ENCODE data around the gene RAP1A.
A peak's percentile ranks its signal among the peaks of the same experiment; 100 is the strongest.
"Not testable (repeated sequence)": the region's sequence is repeated elsewhere in the genome, so short reads cannot be mapped to it uniquely, and the experiment has no call there.

Gene RAP1A

DNA sequence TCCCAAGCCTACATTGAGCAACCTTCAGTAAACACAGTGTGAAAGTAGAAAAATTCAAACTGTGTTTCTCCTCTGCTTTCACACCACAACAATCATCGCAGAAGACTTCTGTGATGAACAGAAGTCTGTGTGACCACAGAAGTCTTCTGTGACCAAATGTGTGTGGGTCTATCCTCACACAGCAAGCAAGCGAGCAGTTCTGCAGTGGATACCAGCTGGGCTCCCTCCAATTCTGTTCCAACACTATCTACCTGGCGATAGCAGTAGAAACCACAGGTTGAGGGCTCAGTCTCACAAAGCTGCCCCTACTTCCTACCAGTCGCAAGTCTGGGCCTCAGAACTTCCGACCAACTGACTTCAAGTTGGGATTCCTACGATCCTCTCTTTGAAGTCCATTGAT, 21.0 kb upstream of the RAP1A start:
- no peak for DNase-seq

DNA sequence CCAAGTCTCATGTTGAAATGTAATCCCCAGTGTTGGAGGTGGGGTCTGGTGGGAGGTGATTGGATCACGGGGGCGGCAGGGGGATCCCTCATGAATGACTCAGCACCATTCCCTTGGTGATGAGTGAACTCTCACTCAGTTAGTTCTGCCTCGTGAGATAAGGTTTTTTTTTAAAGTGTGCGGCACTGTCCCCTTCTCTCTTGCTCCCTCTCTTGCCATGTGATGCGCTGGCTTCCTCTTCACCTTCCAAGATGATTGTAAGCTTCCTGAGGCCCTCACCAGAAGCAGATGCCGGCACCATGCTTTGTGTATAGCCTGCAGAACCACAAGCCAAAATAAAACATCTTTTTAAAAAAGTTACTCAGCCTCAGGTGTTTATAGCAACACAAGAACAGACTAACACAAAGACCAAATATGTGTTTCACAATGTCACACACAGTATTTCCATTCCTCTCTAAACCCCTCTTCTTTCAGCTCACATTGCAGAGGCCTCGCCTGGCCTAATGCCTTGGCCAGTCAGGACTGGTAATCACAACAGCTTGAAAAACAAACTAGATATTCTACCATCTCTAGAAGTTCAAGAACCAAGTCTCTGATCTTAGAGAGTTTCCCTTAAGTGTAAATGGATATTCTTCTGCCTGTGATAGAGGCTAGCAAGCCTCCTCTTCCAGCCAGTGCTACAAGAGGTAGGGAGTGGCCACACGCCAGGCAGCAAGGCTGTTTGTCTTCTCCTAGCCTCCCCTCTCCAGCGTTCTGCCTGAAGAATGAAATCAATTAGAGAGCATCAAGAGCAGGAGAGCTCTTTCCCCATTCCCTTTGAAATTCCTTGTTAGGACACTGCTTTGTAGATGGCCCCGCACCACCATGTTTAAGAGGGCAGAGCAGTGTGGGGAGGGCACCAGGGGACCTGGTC, 19.6 kb upstream of the RAP1A start:
- DNase-seq: no peak

DNA sequence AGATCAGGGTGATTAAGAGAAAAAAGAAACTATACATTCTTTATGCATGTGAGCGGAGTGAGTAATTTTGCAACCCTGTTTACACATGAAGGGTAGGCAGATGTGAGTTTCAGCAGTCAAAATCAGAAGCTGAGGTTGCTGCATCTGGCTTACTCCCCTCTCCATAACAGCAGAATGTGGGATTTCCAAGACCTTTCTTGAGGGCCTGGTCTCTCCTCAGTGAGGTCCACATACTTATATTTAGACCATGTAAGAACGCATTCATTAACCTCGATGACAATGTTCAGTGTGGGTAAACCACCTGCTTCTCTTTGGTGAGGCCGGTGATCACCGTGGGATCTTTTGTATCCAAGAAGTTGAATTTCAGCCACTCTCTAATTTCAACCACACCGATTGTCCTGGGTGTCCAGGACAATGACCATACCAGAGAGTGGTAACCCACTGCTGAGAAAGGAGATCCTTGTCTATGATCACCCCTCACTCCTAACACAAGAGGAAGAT, 18.7 kb upstream of the RAP1A start:
- DNase-seq: no peak

DNA sequence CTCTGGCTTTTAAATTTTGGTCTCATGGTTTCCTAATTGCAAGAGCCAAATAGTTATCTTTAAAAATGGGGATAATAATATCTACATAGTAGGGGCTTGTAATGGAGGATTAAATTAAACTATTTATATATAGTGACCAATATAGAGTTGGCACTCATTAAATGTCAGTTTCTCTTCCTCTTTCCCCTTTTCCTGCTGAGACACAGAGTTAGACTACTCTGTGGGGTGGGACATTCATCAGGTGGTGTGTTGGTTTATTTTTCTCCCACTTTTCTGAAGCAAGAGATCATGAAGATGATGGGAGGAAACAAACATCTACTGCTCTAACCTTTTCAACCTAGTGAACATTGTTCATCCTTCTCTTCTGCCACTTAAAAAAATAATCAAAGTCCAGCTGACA, 17.3 kb upstream of the RAP1A start:
- DNase-seq: peak; percentile 61

DNA sequence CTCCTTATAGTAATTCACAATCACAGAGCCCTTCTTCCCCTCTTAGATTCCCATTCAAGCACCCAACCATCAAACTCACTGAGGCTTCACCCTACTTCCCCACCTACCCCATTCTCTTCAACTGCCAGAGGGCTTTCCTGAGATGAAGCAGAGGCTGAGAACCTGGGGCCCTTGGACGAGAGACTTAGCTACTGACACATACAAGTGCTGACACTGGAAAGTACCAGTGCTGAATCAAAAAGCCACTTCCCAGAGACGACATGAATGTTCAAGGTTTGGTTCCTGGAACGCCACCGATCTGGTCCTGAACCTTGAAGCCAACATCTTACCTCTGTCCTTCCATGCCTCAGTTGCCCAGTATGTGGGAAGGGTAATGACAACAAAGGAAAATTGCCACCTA, 16.6 kb upstream of the RAP1A start:
- DNase-seq: no peak

DNA sequence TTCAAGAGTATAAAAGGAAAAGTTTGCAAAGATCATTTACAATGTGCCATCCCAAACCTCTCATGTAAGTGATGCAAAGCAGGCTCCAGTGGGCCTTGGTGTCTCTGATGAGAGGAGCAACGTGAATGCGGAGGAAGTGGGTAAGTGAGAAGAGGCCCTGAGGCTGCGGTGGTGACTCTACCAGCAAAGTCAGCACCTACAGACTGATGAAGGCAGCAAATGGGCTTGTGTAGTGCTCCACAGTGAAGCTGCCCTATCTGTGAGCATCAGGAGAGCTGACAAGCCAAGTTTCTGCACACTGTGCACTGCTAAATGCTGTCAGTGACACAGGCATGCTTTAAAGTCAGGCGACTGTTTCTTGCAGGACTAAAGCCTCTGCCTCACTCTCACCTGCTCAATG, 15.6 kb upstream of the RAP1A start:
- DNase-seq: peak; percentile 5

DNA sequence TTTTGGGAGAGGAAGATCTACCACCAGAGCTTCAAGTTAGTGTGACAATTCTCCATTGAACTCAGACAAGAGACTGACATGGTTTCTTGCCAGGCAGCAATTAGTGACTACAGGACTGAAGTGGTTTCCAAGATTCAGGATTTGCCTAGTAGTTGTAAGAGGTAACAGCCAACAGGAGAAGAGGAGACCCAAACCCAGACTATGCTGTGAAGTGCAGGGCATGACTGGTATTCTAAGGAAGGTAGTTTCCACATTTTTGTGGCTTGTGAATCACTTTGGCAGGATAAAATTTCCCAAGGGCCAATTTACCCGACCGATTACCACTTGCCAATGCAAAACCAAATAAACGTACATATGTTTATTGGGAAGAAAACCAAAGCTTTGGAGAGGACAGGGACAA, 14.7 kb upstream of the RAP1A start:
- no peak for DNase-seq

DNA sequence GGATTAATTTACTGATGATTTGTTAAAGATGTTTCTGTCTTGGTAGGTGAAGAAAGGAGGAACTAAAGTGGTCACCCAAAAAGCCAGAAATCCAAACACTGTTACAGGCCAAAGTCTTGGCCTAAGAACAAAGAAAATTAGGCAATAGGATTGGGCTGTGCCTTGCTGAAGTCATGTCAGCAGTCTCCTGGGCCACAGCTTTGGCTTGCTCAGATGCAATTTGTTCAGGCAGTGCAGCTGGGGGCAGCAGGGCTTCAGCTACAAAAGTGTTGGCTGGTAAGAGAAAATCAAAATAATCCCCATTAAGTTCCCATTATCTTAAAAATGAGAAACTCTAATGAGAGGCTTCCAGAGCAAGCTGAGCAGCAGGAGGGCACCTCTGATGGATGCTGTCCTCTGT, 14.0 kb upstream of the RAP1A start:
- DNase-seq: peak; percentile 69

DNA sequence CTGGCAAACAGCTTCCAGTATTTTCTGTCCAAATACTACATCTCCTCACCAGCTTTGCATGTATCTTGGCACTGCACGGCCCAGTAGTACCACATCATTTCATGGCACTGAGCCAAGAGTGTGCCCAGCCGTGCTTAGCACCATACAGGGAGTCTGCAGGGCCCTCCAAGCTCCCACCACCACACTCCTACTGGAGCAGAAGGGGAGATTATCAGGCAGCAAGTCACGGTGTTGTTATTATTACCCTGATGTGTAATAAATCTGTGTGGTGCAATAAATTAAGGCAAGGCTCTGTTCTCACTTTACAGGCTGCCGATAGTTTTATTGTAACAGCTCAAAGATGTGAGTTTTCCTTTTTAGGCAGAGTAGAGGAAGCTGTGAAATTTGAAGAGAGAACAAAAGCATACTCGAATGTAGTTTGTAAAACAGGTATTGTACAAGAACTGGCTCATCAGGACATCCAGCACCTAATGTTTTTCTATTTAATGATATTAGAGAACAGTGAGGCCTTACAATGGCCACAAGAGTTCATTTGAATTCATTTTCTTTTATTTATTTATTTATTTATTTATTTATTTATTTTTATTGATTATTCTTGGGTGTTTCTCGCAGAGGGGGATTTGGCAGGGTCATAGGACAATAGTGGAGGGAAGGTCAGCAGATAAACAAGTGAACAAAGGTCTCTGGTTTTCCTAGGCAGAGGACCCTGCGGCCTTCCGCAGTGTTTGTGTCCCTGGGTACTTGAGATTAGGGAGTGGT, 13.0 kb upstream of the RAP1A start:
- not testable (repeated sequence) for DNase-seq

DNA sequence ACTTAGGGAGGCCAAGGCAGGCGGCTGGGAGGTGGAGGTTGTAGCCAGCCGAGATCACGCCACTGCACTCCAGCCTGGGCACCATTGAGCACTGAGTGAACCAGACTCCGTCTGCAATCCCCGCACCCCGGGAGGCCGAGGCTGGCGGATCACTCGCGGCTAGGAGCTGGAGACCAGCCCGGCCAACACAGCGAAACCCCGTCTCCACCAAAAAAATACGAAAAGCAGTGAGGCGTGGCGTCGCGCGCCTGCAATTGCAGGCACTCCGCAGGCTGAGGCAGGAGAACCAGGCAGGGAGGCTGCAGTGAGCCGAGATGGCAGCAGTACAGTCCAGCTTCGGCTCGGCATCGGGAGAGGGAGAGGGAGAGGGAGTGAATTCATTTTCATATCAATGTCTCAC, 11.1 kb upstream of the RAP1A start:
- DNase-seq: not testable (repeated sequence)

DNA sequence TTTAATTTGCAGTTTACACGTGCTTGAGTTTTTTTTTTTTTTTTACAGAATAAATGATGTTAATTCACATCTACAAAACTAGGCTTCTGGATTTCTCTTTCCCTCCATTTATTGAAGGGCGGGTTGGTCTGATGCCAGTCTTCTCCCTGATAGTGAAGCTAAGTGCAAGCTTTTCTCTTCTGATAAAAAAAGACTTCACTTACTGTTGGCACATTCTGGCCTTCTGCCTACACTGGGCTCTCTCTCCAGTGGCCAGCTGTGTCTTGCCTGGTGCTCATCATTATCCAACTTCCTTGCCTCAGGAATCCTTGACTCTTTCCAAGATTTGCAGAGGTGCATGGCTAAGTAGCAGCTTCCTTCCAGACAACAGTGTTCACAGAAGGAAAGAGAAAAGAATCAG, 7.6 kb upstream of the RAP1A start:
- DNase-seq: no peak

DNA sequence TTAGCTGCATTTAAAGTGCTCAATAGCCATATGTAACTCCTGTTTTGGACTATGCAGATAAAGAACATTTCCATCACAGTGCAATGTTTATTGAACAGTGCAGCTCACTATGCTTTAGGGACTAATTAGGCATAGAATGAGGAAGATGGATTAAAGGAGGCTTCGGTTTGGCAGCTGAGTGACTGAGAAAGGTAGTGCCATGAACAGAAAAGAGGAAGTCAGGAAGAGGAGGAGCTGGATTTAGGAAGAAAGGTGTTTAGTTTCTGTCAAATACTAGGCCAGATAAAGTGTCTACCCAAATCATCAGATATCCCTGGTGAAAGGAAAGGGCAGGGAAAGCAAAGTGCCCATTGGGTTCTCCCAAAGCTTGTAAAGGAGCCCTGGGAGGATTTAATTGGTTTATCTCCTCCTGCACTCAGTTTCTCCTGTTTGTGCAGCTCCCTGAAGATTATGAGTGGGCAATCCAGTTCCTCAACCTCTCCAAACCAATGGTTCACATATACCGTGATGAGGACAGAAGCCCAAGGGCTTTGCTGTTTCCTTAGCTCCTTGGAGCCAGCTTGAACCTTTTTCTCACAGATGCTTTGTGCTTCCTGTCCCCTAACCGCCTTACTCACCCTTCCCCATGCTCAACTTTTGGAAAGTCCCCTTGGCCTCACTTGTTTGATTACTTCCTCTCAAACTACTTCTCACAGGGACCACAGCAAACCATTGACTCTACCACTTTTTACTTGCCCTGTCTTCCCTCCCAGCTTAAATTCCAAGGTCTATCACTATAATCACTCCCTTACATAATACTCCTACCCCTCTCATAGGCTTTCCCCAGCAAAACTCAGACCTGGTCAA, 3.5 kb upstream of the RAP1A start:
- DNase-seq: peak; percentile 85

DNA sequence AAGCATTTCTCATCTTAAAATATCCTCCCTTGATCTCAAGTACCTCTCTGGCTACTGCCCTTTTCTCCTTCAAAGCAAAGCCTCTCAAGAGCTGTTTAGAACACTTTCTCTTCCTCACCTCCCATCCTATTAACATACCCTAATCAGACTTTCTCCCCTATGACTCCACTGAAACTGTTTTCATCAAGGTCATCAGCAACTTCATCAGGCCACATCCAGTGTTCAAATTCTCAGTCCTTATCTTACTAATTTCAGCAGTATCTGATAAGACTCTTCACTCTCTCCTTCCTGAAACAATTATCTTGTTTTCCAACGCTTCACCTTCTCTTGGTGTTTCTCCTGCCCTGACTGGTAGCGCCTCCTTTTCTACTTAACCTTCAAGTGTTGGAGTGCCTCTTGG, 1.5 kb upstream of the RAP1A start:
- DNase-seq: no peak

DNA sequence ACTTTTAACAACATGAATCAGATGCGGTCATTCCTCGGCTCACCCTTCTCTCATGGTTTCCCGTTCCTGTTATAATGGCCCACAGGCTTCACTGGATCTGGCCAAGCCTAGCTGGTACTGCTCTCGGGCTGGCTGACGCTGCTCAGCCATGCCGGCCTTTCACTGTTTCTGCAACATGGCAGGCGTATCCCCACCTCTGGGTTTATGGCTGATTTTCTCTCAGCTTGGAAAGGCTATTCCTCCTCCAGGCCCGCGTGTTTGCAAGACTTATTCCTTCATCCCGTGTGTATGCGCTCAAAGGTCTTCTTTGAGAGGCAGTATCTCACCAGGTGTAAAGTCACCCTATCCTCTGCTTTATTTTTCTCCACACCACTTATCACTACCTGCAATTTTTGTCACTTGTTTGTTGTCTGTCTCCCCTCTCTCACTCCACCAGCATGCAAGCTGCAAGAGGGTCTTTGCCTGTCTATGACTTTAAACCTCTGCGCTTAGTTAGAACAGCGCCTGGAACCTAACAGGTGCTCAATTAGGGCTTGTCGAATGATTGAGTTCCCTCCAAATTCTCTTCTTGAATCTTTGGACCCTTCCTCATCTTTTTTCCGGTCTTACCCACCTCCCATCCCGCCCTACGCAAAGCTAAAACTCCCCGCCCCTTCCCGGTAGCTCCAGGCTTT, 491 bp upstream of the RAP1A start:
- no peak for DNase-seq

DNA sequence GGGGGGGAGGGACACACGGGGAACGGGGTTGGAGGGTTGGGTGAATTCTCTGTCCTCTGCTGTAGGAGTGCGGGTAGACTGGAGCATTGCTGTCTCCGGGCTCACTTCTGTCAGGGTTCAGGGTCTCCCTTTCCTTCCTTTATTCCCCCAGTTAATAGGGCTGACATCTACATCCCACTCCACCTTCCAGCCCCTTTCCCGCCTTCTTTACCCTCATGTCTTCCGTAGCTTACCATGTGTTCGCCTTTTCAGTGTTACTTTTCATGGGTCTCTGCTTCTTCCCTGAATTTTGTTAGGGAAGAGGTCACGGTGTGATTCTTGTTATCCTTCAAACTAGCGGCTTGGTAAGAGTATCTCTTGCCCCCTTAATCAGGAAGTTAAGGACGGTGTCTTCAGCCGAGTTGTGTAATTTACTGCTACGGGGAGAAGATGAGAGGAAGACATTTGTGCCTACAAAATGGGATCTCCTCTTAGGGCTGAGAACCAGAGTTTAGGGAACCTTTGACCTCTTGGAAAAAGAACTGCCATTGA, 917 bp downstream of the RAP1A start:
- peak; percentile 66 for DNase-seq

DNA sequence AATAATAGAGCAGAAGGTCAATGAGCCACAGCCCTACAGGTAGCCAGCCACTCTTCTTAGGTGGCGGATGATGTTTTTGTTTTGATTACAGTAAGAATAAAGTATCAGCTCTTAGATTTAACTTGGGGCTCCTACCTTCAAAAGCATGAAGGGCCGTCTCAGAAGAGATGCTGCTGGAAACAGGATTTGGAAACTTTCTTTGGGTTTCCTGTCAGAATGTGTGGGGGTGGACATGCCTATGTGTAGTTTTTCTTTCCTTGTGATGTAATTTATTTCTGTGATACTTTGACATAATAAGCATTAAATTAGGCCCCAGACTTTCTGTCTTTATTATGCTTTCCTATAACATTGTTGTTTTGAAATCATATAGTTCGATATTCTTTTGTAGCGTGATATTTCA, 1.5 kb downstream of the RAP1A start:
- peak; percentile 32 for DNase-seq

DNA sequence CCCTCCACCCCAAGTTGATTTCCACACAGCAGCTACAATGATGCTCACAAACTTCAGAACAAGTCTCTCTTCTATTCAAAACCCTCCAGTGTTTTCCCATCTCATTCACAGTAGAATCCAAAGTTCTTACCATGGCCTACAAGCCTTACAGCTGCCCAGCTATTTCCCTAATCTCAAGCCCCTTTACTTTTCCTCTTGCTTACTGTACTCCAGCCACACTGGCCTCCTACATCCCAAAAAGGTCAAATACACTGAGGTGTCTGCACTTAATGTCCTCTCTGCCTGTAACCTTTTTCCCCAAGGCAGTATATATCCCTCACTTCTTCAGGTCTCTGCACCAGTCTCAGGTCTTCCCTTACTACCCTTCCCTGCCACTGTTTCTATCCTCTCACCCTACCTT, 2.6 kb downstream of the RAP1A start:
- no peak for DNase-seq

DNA sequence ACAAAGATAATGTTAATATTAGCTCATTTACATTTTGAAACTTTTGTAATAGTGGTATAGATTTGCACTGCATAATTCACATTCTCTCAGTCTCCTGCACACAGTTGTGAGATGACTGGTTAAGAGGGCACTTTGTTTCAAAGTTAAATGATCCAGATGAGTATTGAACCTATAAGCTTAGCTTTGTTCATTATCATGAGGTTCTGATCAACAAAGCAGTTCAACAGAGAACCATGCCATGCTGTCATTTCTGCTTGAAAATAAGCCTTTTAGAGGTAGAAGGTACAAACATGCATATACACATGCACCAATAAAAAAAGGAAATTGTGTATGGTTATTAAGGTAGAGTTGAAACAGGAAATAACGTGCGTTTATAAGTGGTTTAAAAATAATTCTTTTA, 4.8 kb downstream of the RAP1A start:
- DNase-seq: no peak

DNA sequence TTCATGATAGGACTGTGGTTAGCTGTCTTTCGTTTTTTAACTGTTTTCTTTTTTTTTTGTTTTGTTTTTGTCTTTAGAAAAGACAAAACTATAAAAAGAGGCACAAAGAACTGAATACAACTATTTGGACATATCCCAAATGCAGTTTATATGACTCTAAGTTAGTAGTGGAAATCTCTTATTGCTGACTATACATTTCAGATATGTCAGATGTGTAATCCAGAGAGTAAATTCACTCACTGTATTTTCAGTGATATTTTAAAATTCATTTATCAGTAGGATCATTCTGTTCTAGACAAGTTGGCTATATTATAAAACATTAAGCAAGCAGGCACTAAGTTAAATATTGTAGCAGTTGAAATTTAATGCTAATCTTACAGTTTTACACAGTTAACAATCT, 5.7 kb downstream of the RAP1A start:
- DNase-seq: no peak

DNA sequence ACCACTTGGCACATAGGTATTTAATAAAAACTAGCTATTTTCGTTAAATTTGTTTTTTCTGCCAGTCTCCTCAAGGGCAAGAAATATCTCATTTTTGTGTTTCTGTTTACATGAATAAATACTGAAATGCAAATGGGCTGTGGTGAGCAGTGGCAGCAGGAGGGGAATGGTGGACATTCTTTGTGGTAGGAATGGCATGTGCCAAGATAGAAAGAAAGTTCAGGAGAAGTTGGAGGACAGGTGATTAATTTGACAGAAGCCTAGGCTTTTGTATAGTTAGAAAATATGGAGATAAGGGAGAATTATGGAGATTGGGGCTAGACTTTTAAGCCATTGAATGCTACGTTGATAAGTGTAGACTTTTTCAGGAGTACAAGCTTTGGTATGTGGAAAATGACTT, 8.6 kb downstream of the RAP1A start:
- no peak for DNase-seq

DNA sequence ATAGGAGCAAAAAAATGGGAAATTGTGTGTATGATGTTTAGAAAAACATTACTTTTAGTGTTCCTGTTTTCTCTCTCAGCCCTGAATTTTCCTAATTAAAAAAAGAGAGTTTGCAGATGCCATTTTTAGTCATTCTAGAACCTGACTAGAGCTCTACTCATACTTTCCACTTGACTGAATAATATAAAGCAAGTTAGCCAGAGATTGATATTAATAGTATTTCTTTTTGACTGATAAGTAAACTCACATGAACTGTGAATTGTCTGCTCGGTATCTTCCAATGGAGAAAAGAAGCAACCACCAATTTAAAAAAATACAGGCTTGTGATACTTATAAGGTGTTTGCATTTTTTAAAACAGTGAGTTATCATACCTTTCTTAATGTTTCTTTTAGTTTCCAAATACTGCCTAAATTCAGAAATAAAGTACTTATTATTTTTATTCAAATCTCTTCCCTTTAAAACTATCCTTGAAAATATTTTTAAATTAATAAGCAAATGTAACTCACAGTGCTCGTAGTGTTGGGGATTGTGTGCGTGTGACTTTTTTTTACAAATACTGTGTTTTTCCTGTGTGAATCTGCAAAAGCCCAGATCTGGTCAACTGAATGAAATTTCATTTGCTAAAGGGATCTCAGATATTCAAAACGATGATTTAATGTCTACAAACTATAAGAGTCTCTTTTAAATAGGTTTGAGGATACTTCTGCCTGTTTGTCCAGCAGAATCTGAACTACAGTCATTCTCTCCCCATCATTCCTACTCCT, 9.8 kb downstream of the RAP1A start:
- DNase-seq: no peak

DNA sequence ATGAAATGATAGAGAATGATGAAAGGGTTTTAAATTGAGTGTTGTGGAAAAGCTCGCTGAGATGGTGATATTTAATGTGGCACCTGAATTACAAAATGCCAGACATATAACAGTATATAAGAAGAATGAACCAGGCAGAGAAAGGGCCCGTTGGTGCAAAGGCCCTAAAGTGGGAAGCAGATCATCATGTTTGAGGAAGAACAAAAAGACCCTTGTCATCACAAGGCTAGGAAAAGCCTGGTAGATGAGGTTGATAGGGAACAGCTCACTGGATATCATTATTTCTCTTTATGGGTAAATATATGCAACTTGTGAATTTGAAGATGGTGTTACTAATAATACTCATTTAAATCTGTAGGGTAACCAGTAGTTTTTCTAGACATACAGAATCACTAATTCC, 11.0 kb downstream of the RAP1A start:
- no peak for DNase-seq
